GM23248 (cell line): Measurements from ENCODE around the gene ANO10. TPM values are rescaled to one million over a fixed set of nuclear protein-coding genes. Genes with fewer than 3 reads are reported as not detected.
"Not testable (repeated sequence)": the region's sequence is repeated elsewhere in the genome, so short reads cannot be mapped to it uniquely, and the experiment has no call there.

Source experiments
- DNase-seq: peaks from one replicate; pipeline ENCODE4 v3.0.0-alpha.2; 2015
- H2AFZ ChIP-seq: fragments of 200-600 bp; sonication (generic); 2 replicates; pipeline ENCODE4 v1.6.1; 2016; ENCODE audit warnings: antibody characterized with exemption
- H3F3A ChIP-seq: fragments of 200-600 bp; sonication (generic); 2 replicates; pipeline ENCODE4 v1.6.1; 2016; ENCODE audit warnings: mild to moderate bottlenecking, antibody characterized with exemption, mixed run types; ENCODE audit not compliant: insufficient read depth
- H3K27ac ChIP-seq: fragments of 200-600 bp; sonication (generic); 2 replicates; pipeline ENCODE4 v1.5.1; 2016; ENCODE audit warnings: mild to moderate bottlenecking
- H3K27me3 ChIP-seq: fragments of 200-600 bp; sonication (generic); replicated peaks from 2 replicates; pipeline ENCODE4 v1.6.1; 2016; ENCODE audit warnings: mild to moderate bottlenecking; ENCODE audit not compliant: insufficient read depth
- H3K36me3 ChIP-seq: fragments of 200-600 bp; sonication (generic); 2 replicates; pipeline ENCODE4 v1.6.1; 2016; ENCODE audit warnings: low read depth, mild to moderate bottlenecking
- H3K4me1 ChIP-seq: fragments of 200-600 bp; sonication (generic); 2 replicates; pipeline ENCODE4 v1.6.1; 2016; ENCODE audit warnings: mild to moderate bottlenecking; ENCODE audit not compliant: insufficient read depth
- H3K4me2 ChIP-seq: fragments of 200-600 bp; sonication (generic); one replicate; pipeline ENCODE4 v1.6.1; 2016; ENCODE audit warnings: mild to moderate bottlenecking; ENCODE audit not compliant: unreplicated experiment
- H3K4me3 ChIP-seq: fragments of 200-600 bp; sonication (generic); 2 replicates; pipeline ENCODE4 v1.5.1; 2016; ENCODE audit warnings: mild to moderate bottlenecking
- H3K79me2 ChIP-seq: fragments of 200-600 bp; sonication (generic); 2 replicates; pipeline ENCODE4 v1.6.1; 2016; ENCODE audit warnings: mild to moderate bottlenecking; ENCODE audit not compliant: insufficient read depth
- H3K9ac ChIP-seq: fragments of 200-600 bp; sonication (generic); 2 replicates; pipeline ENCODE4 v1.6.1; 2016; ENCODE audit warnings: mild to moderate bottlenecking
- H3K9me2 ChIP-seq: fragments of 200-600 bp; sonication (generic); 2 replicates; pipeline ENCODE4 v1.6.1; 2016; ENCODE audit warnings: mixed run types, mild to moderate bottlenecking, moderate library complexity; ENCODE audit not compliant: insufficient read depth
- H3K9me3 ChIP-seq: fragments of 200-600 bp; sonication (generic); one replicate; pipeline ENCODE4 v1.6.1; 2017; ENCODE audit warnings: low read depth
- H4K20me1 ChIP-seq: fragments of 200-600 bp; sonication (generic); 2 replicates; pipeline ENCODE4 v1.6.0; 2016; ENCODE audit not compliant: insufficient read depth
- EZH2 ChIP-seq: fragments of 200-600 bp; sonication (generic); IDR thresholded peaks from 2 replicates; pipeline ENCODE4 v1.6.1; 2018; ENCODE audit warnings: antibody characterized with exemption, mild to moderate bottlenecking; ENCODE audit not compliant: insufficient read depth, poor library complexity, severe bottlenecking
- EZH2phosphoT487 ChIP-seq: fragments of 200-600 bp; sonication (generic); IDR thresholded peaks from 2 replicates; pipeline ENCODE4 v1.6.1; 2018; ENCODE audit warnings: antibody characterized with exemption, moderate library complexity, mild to moderate bottlenecking, low read depth; ENCODE audit not compliant: insufficient read depth
- WGBS, 2 experiments: methylation state at CpG; one replicate each; pipeline ENCODE4 v1.1.6; 2015 to 2017; ENCODE audit warnings: low lambda C conversion rate in 2 of 2, low coverage in 1 of 2; ENCODE audit errors: missing lambda C conversion rate in 2 of 2; 5-methylcytosine and 5-hydroxymethylcytosine counted together
- in situ Hi-C: fragments of 300-500 bp; cut with MboI; formaldehyde crosslinking; loops from 2 replicates; pipeline ENCODE4 v1.15.0; 2020
- polyA plus RNA-seq: library from polyadenylated mRNA; unstranded; fragments of >200 nt; fragmentation: Nextera tagmentation; extraction: Ambion mirVana; gene quantifications from 2 replicates; pipeline ENCODE4 v1.2.1, GENCODE V29; 2016
- total RNA-seq: library from RNA; depleted of rRNA; stranded (reverse); fragments of >200 nt; shearing (Covaris generic); gene quantifications from 2 replicates; pipeline ENCODE4 v1.2.3, GENCODE V29; 2014; rRNA removed

The ANO10 gene, protein sequence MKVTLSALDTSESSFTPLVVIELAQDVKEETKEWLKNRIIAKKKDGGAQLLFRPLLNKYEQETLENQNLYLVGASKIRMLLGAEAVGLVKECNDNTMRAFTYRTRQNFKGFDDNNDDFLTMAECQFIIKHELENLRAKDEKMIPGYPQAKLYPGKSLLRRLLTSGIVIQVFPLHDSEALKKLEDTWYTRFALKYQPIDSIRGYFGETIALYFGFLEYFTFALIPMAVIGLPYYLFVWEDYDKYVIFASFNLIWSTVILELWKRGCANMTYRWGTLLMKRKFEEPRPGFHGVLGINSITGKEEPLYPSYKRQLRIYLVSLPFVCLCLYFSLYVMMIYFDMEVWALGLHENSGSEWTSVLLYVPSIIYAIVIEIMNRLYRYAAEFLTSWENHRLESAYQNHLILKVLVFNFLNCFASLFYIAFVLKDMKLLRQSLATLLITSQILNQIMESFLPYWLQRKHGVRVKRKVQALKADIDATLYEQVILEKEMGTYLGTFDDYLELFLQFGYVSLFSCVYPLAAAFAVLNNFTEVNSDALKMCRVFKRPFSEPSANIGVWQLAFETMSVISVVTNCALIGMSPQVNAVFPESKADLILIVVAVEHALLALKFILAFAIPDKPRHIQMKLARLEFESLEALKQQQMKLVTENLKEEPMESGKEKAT
- total RNA-seq (45.0 and 51.1 TPM in 2 replicates), polyA plus RNA-seq (73.2 and 74.4 TPM in 2 replicates)

- Histone ChIP-seq H4K20me1 (no peaks in the 10 kb centered on the region), H3K36me3 (no peaks in the 10 kb centered on the region), H3K9me2 (no peaks in the 10 kb centered on the region), H3K27ac (peak within 1 kb of the TSS; percentile 53), H3K4me2 (peak within 1 kb of the TSS; percentile 82), H3K4me1 (0 out of 2 replicates have a peak, but pooled peaks cover 12% of the 10 kb centered on the region), H3F3A (0 out of 2 replicates have a peak, but pooled peaks cover 8% of the 10 kb centered on the region), H3K79me2 (peaks cover 49% of the 10 kb centered on the region), H3K9ac (peak within 1 kb of the TSS; percentile 86), H2AFZ (peak within 1 kb of the TSS; percentile 93), H3K9me3 (no peaks in the 10 kb centered on the region), H3K27me3 (no peaks in the 10 kb centered on the region), H3K4me3 (peak within 1 kb of the TSS; percentile 84)
- WGBS, 2 experiments, result 1% methylated on average over 34 to 76 of the region's 80 CpGs
- no peak for TF ChIP-seq EZH2
- no peak for TF ChIP-seq EZH2phosphoT487
- in situ Hi-C loops, result no loop called here
- peak; percentile 99 for DNase-seq
Measured at GRCh38 chr3:43621656-43622432, at the start of gene ANO10. Gene ANO10, minus strand, starts transcription at chr3:43622011. Its CDS starts 16,159 bp downstream, at chr3:43605852.

- Histone ChIP-seq H3K9me2 (no peaks in the 10 kb centered on the region), H3K4me3 (no peak overlapping the region), H3K9ac (no peak overlapping the region), H3F3A (no peaks in the 10 kb centered on the region), H2AFZ (no peak overlapping the region), H3K4me1 (no peaks in the 10 kb centered on the region), H3K79me2 (no peaks in the 10 kb centered on the region), H3K36me3 (no peaks in the 10 kb centered on the region), H3K9me3 (no peaks in the 10 kb centered on the region), H3K27ac (no peak overlapping the region), H4K20me1 (no peaks in the 10 kb centered on the region), H3K4me2 (no peak overlapping the region), H3K27me3 (no peaks in the 10 kb centered on the region)
- in situ Hi-C loops, result no loop called here
- WGBS, 2 experiments, result 93 to 97% methylated on average over 5 of the region's 5 CpGs
- TF ChIP-seq EZH2 (no peak), EZH2phosphoT487 (no peak)
- no peak for DNase-seq
Measured at GRCh38 chr3:43670635-43671522, 49.1 kb upstream of the ANO10 start.

DNA sequence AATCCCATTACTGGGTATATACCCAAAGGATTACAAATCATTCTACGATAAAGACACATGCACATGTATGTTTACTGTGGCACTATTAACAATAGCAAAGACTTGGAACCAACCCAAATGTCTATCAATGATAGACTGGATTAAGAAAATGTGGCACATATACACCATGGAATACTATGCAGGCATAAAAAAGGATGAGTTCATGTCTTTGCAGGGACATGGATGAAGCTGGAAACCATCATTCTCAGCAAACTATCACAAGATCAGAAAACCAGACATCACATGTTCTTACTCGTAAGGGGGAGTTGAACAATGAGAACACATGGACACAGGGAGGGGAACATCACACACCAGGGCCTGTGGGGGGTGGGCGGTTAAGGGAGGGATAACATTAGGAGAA, 43.2 kb upstream of the ANO10 start:
- H3K4me3 ChIP-seq, H3K9me3 ChIP-seq, H3K27ac ChIP-seq, H3K36me3 ChIP-seq, H3K9ac ChIP-seq, H2AFZ ChIP-seq, H3F3A ChIP-seq, H3K27me3 ChIP-seq, H3K79me2 ChIP-seq, H3K4me1 ChIP-seq, H3K4me2 ChIP-seq, DNase-seq, H4K20me1 ChIP-seq, H3K9me2 ChIP-seq, in situ Hi-C loops: not testable (repeated sequence)
- 69 to 73% methylated on average over 3 of the region's 3 CpGs for WGBS, 2 experiments

- H3K79me2 ChIP-seq, H3K9me2 ChIP-seq, H3K4me2 ChIP-seq, H3K9me3 ChIP-seq, H3K4me3 ChIP-seq, H3K27me3 ChIP-seq, H3K27ac ChIP-seq, H4K20me1 ChIP-seq, H3F3A ChIP-seq, H3K9ac ChIP-seq, H3K36me3 ChIP-seq, H2AFZ ChIP-seq, H3K4me1 ChIP-seq, DNase-seq, in situ Hi-C loops: not testable (repeated sequence)
- 39 to 48% methylated on average over 1 of the region's 1 CpG for WGBS, 2 experiments
Measured at GRCh38 chr3:43661376-43661775, 39.6 kb upstream of the ANO10 start.
